ENCODE data around the gene NKX2-2.

The NKX2-2 gene

GRCh38 chr20:21513881-21514540, at the start of gene NKX2-2:
NKX2-2 (minus strand) TSS chr20:21514064; CDS start chr20:21513669, 395 bp downstream.
- no peak for DNase-seq

GRCh38 chr20:21562656-21563055, 48.8 kb upstream of the NKX2-2 start:
- DNase-seq, result no peak

GRCh38 chr20:21559305-21559704, 45.4 kb upstream of the NKX2-2 start:
- no peak for DNase-seq

- DNase-seq, result no peak
These were observed 43.6 kb upstream of the NKX2-2 start for GRCh38 chr20:21557241-21558020.

- no peak for DNase-seq
These were observed 42.5 kb upstream of the NKX2-2 start for GRCh38 chr20:21556398-21556797.

GRCh38 chr20:21555470-21556120, 41.7 kb upstream of the NKX2-2 start:
- DNase-seq, result no peak

GRCh38 chr20:21554985-21555384, 41.1 kb upstream of the NKX2-2 start:
- no peak for DNase-seq

- no peak for DNase-seq
These were observed 40.6 kb upstream of the NKX2-2 start for GRCh38 chr20:21554376-21554890.

GRCh38 chr20:21550587-21550986, 36.7 kb upstream of the NKX2-2 start:
- DNase-seq, result no peak

GRCh38 chr20:21548390-21549035, 34.6 kb upstream of the NKX2-2 start:
- DNase-seq, result no peak

GRCh38 chr20:21546355-21546754, 32.5 kb upstream of the NKX2-2 start:
- no peak for DNase-seq

- DNase-seq, result no peak
These were observed 25.6 kb upstream of the NKX2-2 start for GRCh38 chr20:21539512-21539911.

GRCh38 chr20:21534886-21535285, 21.0 kb upstream of the NKX2-2 start:
- DNase-seq, result no peak

- no peak for DNase-seq
These were observed 20.6 kb upstream of the NKX2-2 start for GRCh38 chr20:21534453-21534852.

- DNase-seq, result no peak
These were observed 16.0 kb upstream of the NKX2-2 start for GRCh38 chr20:21529863-21530262.

GRCh38 chr20:21528870-21529269, 15.0 kb upstream of the NKX2-2 start:
- DNase-seq, result no peak

GRCh38 chr20:21527908-21528307, 14.0 kb upstream of the NKX2-2 start:
- DNase-seq, result no peak

- DNase-seq, result no peak
These were observed 12.9 kb upstream of the NKX2-2 start for GRCh38 chr20:21526776-21527175.

GRCh38 chr20:21523895-21524294, 10.0 kb upstream of the NKX2-2 start:
- DNase-seq, result no peak

- no peak for DNase-seq
These were observed 9.5 kb upstream of the NKX2-2 start for GRCh38 chr20:21523281-21523868.

- DNase-seq, result no peak
These were observed 8.8 kb upstream of the NKX2-2 start for GRCh38 chr20:21522481-21523280.

All from NK-92 treated with Interleukin-12 subunit alpha and Interleukin-12 subunit beta, amount 100 ng/mL, for 24 hours (cell line).